ENCODE results near the gene RPS16.

DNA sequence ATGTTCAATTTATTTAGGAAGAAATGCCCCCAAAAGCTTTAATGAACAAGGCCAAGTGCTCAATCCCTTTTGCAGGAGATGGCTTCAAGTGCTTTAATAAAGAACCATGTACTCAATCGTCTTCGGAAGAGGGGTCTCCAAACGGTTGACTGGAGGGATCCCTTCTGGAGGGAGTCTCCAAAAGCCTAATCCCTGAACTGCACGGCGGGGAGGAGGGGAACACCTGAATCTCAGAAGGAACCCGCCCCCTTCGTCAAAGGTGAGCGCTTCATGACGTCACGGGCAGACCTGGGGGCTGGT, 45.3 kb downstream of the RPS16 start:
- no peak for TF ChIP-seq POLR2A (IDR thresholded peaks at IDR 0.05)
- TF ChIP-seq, protein P1, sequence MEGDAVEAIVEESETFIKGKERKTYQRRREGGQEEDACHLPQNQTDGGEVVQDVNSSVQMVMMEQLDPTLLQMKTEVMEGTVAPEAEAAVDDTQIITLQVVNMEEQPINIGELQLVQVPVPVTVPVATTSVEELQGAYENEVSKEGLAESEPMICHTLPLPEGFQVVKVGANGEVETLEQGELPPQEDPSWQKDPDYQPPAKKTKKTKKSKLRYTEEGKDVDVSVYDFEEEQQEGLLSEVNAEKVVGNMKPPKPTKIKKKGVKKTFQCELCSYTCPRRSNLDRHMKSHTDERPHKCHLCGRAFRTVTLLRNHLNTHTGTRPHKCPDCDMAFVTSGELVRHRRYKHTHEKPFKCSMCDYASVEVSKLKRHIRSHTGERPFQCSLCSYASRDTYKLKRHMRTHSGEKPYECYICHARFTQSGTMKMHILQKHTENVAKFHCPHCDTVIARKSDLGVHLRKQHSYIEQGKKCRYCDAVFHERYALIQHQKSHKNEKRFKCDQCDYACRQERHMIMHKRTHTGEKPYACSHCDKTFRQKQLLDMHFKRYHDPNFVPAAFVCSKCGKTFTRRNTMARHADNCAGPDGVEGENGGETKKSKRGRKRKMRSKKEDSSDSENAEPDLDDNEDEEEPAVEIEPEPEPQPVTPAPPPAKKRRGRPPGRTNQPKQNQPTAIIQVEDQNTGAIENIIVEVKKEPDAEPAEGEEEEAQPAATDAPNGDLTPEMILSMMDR (IDR thresholded peaks at IDR 0.05 in 8 of 11, conservative IDR thresholded peaks at IDR 0.05 in 3 of 11) = no peak
- no peak for TF ChIP-seq POLR2AphosphoS5 (IDR thresholded peaks at IDR 0.05)

Data from spleen (tissue), 7 donors.